Liver (tissue), 3 donors: Measurements from ENCODE around the gene CYLD.

Experiments
- JUND ChIP-seq, 2 donors: IDR thresholded peaks; 2 replicates each; pipeline ENCODE4 v1.6.1; 2016; ENCODE audit warnings: antibody characterized with exemption in 2 of 2
- RXRA ChIP-seq, 2 donors: IDR thresholded peaks; 2 replicates each; pipeline ENCODE4 v1.6.1; 2017 to 2018; ENCODE audit warnings: antibody characterized with exemption in 2 of 2, mild to moderate bottlenecking in 1 of 2
- TF ChIP-seq, protein P1 (sequence below): fragments of 150-350 bp; IDR thresholded peaks from 2 replicates; pipeline ENCODE4 v1.5.1; 2017; ENCODE audit warnings: improper control_type of control experiment, low read depth, low read length; ENCODE audit not compliant: missing input control
- donor health status: healthy.
- donor health status: healthy.

DNA sequence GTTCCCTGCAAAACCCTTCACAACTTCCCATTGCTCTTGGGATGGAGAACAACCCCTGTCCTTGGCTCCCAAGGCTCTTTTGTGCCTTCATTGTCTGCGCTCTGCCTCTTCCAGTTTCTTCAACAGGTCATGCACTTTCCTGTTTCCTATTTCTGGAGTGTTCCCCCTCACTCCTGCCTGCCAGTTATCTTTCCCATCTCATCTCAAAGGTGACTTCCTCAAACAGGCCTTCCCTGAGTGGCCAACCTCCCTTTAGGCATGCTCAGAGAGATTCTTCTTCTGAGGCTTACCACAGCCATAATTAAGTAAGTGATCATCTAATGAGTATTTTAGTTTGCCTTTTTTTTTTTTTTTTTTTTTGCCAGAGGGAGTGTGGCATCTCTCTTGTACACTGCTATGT lies 2.9 kb upstream of the CYLD start:
- TF ChIP-seq, protein P1, sequence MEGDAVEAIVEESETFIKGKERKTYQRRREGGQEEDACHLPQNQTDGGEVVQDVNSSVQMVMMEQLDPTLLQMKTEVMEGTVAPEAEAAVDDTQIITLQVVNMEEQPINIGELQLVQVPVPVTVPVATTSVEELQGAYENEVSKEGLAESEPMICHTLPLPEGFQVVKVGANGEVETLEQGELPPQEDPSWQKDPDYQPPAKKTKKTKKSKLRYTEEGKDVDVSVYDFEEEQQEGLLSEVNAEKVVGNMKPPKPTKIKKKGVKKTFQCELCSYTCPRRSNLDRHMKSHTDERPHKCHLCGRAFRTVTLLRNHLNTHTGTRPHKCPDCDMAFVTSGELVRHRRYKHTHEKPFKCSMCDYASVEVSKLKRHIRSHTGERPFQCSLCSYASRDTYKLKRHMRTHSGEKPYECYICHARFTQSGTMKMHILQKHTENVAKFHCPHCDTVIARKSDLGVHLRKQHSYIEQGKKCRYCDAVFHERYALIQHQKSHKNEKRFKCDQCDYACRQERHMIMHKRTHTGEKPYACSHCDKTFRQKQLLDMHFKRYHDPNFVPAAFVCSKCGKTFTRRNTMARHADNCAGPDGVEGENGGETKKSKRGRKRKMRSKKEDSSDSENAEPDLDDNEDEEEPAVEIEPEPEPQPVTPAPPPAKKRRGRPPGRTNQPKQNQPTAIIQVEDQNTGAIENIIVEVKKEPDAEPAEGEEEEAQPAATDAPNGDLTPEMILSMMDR, result no peak
- TF ChIP-seq JUND (IDR thresholded peaks at IDR 0.05) (no peak), RXRA (IDR thresholded peaks at IDR 0.05) (no peak)
